Measurements from ENCODE around the gene TMC8.

- TF ChIP-seq CTCF (IDR thresholded peaks at IDR 0.05) (no peak), POLR2A (IDR thresholded peaks at IDR 0.05) (no peak), POLR2AphosphoS5 (IDR thresholded peaks at IDR 0.05) (no peak)
Measured at GRCh38 chr17:78141437-78142118, 11.0 kb downstream of the TMC8 start.

Measured in stomach (tissue), 4 donors.